Activated CD4-positive, alpha-beta T cell treated with anti-CD3 and anti-CD28 coated beads, Interleukin-2, amount 50 U/mL, for 48 hours (primary cell): ENCODE measurements around the gene TSKS.
A peak's percentile ranks its signal among the peaks of the same experiment; 100 is the strongest.
"Not testable (repeated sequence)": the region's sequence is repeated elsewhere in the genome, so short reads cannot be mapped to it uniquely, and the experiment has no call there.

Source experiments
- DNase-seq, 2 experiments: peaks; one replicate each; pipeline ENCODE4 v3.0.0-alpha.2; 2020

Gene TSKS

GRCh38 chr19:49766007-49766929 lies 3.2 kb upstream of the TSKS start:
- peak; percentile 99 for DNase-seq

GRCh38 chr19:49764341-49764740 lies 1.2 kb upstream of the TSKS start:
- no peak for DNase-seq

- DNase-seq = no peak
Observed at GRCh38 chr19:49761625-49762311, 1.3 kb downstream of the TSKS start.

- DNase-seq = no peak
Observed at GRCh38 chr19:49761249-49761624, 1.9 kb downstream of the TSKS start.

- no peak for DNase-seq
Observed at GRCh38 chr19:49758292-49758691, 4.8 kb downstream of the TSKS start.

GRCh38 chr19:49755956-49756355 lies 7.2 kb downstream of the TSKS start:
- no peak for DNase-seq

GRCh38 chr19:49752701-49753100 lies 10.4 kb downstream of the TSKS start:
- no peak for DNase-seq

- no peak for DNase-seq
Observed at GRCh38 chr19:49749771-49750170, 13.3 kb downstream of the TSKS start.

GRCh38 chr19:49749055-49749716 lies 13.9 kb downstream of the TSKS start:
- no peak for DNase-seq

- peak; percentile 56 to 65 for DNase-seq
Observed at GRCh38 chr19:49746206-49746958, 16.7 kb downstream of the TSKS start.

- DNase-seq = no peak
Observed at GRCh38 chr19:49744946-49745381, 18.1 kb downstream of the TSKS start.

GRCh38 chr19:49741210-49741844 lies 21.8 kb downstream of the TSKS start:
- DNase-seq = no peak

- no peak for DNase-seq
Observed at GRCh38 chr19:49739933-49740332, 23.2 kb downstream of the TSKS start.

GRCh38 chr19:49739098-49739497 lies 24.0 kb downstream of the TSKS start:
- DNase-seq = no peak

GRCh38 chr19:49738268-49738667 lies 24.8 kb downstream of the TSKS start:
- DNase-seq = no peak

GRCh38 chr19:49730166-49730565 lies 32.9 kb downstream of the TSKS start:
- no peak for DNase-seq

GRCh38 chr19:49727217-49728030 lies 35.7 kb downstream of the TSKS start:
- no peak for DNase-seq

GRCh38 chr19:49719420-49719819 lies 43.7 kb downstream of the TSKS start:
- not testable (repeated sequence) for DNase-seq

- DNase-seq = no peak
Observed at GRCh38 chr19:49718991-49719390, 44.1 kb downstream of the TSKS start.

GRCh38 chr19:49718511-49718910 lies 44.6 kb downstream of the TSKS start:
- no peak for DNase-seq

GRCh38 chr19:49716154-49716553 lies 47.0 kb downstream of the TSKS start:
- no peak for DNase-seq
